Measurements from ENCODE around the gene PPP1CC.

PPP1CC gene

GRCh38 chr12:110690127-110690430 is 52.6 kb downstream of the PPP1CC start:
- no peaks in the 10 kb centered on the region for H3K9me3 ChIP-seq (ENCODE audit: control insufficient read depth in 2 of 2, low read length in 2 of 2)
- H3K4me3 ChIP-seq (ENCODE audit: low read length in 2 of 2): peak overlapping the region; percentile 60 to 71
- H3K4me1 ChIP-seq (ENCODE audit: control insufficient read depth in 2 of 2, insufficient read depth in 2 of 2, low read length in 2 of 2): peaks cover 13 to 23% of the 10 kb centered on the region in 2 donors
- no peaks in the 10 kb centered on the region for H3K36me3 ChIP-seq (ENCODE audit: control insufficient read depth in 2 of 2, insufficient read depth in 2 of 2, low read length in 2 of 2)
- H3K27me3 ChIP-seq (ENCODE audit: control insufficient read depth in 2 of 2, insufficient read depth in 2 of 2, low read length in 2 of 2): peaks cover 5 to 10% of the 10 kb centered on the region in 2 donors
- H3K9ac ChIP-seq (ENCODE audit: low read depth in 1 of 2, low read length in 2 of 2): no peak overlapping the region
- H3K27ac ChIP-seq (ENCODE audit: low read depth in 2 of 2, low read length in 2 of 2): no peak overlapping the region

- peaks cover 13 to 19% of the 10 kb centered on the region in 2 donors for H3K4me1 ChIP-seq (ENCODE audit: control insufficient read depth in 2 of 2, insufficient read depth in 2 of 2, low read length in 2 of 2)
- peak overlapping the region; percentile 60 to 71 for H3K4me3 ChIP-seq (ENCODE audit: low read length in 2 of 2)
- H3K9ac ChIP-seq (ENCODE audit: low read depth in 1 of 2, low read length in 2 of 2): peak overlapping the region; percentile 54 to 63
- peaks cover 5 to 10% of the 10 kb centered on the region in 2 donors for H3K27me3 ChIP-seq (ENCODE audit: control insufficient read depth in 2 of 2, insufficient read depth in 2 of 2, low read length in 2 of 2)
- no peaks in the 10 kb centered on the region for H3K9me3 ChIP-seq (ENCODE audit: control insufficient read depth in 2 of 2, low read length in 2 of 2)
- H3K36me3 ChIP-seq (ENCODE audit: control insufficient read depth in 2 of 2, insufficient read depth in 2 of 2, low read length in 2 of 2): no peaks in the 10 kb centered on the region
- H3K27ac ChIP-seq (ENCODE audit: low read depth in 2 of 2, low read length in 2 of 2): peak overlapping the region; percentile 59 to 62
Measured at GRCh38 chr12:110689281-110690126, 53.2 kb downstream of the PPP1CC start.

- peaks cover 13 to 19% of the 10 kb centered on the region in 2 donors for H3K4me1 ChIP-seq (ENCODE audit: control insufficient read depth in 2 of 2, insufficient read depth in 2 of 2, low read length in 2 of 2)
- H3K36me3 ChIP-seq (ENCODE audit: control insufficient read depth in 2 of 2, insufficient read depth in 2 of 2, low read length in 2 of 2): no peaks in the 10 kb centered on the region
- H3K27ac ChIP-seq (ENCODE audit: low read depth in 2 of 2, low read length in 2 of 2): peak within 1 kb of the TSS; percentile 59 to 62
Measured at GRCh38 chr12:110688446-110689280, 54.0 kb downstream of the PPP1CC start, which contains the start of gene HVCN1. TSS of gene HVCN1 (minus strand) at chr12:110689115. CDS start at chr12:110683245, 5,870 bp downstream.

GRCh38 chr12:110687396-110688169 is 55.1 kb downstream of the PPP1CC start:
- peak overlapping the region; percentile 66 to 80 for H3K4me3 ChIP-seq (ENCODE audit: low read length in 2 of 2)
- peaks cover 13 to 19% of the 10 kb centered on the region in 2 donors for H3K4me1 ChIP-seq (ENCODE audit: control insufficient read depth in 2 of 2, insufficient read depth in 2 of 2, low read length in 2 of 2)
- H3K9me3 ChIP-seq (ENCODE audit: control insufficient read depth in 2 of 2, low read length in 2 of 2): no peaks in the 10 kb centered on the region
- no peak overlapping the region for H3K27ac ChIP-seq (ENCODE audit: low read depth in 2 of 2, low read length in 2 of 2)
- H3K36me3 ChIP-seq (ENCODE audit: control insufficient read depth in 2 of 2, insufficient read depth in 2 of 2, low read length in 2 of 2): no peaks in the 10 kb centered on the region
- H3K9ac ChIP-seq (ENCODE audit: low read depth in 1 of 2, low read length in 2 of 2): peak overlapping the region in 1 of 2 donors; percentile 61
- peaks cover 5 to 10% of the 10 kb centered on the region in 2 donors for H3K27me3 ChIP-seq (ENCODE audit: control insufficient read depth in 2 of 2, insufficient read depth in 2 of 2, low read length in 2 of 2)

More at GRCh38 chr12:110688446-110689280, 54.0 kb downstream of the PPP1CC start, which contains the start of gene HVCN1:
- H3K4me3 ChIP-seq (ENCODE audit: low read length in 2 of 2): peak within 1 kb of the TSS; percentile 66 to 80
- H3K9me3 ChIP-seq (ENCODE audit: control insufficient read depth in 2 of 2, low read length in 2 of 2): no peaks in the 10 kb centered on the region
- H3K9ac ChIP-seq (ENCODE audit: low read depth in 1 of 2, low read length in 2 of 2): peak within 1 kb of the TSS; percentile 66 to 69
- H3K27me3 ChIP-seq (ENCODE audit: control insufficient read depth in 2 of 2, insufficient read depth in 2 of 2, low read length in 2 of 2): peaks cover 5 to 10% of the 10 kb centered on the region in 2 donors

- no peak overlapping the region for H3K4me3 ChIP-seq (ENCODE audit: low read length in 2 of 2)
- peaks cover 13 to 19% of the 10 kb centered on the region in 2 donors for H3K4me1 ChIP-seq (ENCODE audit: control insufficient read depth in 2 of 2, insufficient read depth in 2 of 2, low read length in 2 of 2)
- H3K9me3 ChIP-seq (ENCODE audit: control insufficient read depth in 2 of 2, low read length in 2 of 2): no peaks in the 10 kb centered on the region
- H3K27ac ChIP-seq (ENCODE audit: low read depth in 2 of 2, low read length in 2 of 2): no peak overlapping the region
- H3K9ac ChIP-seq (ENCODE audit: low read depth in 1 of 2, low read length in 2 of 2): no peak overlapping the region
- H3K27me3 ChIP-seq (ENCODE audit: control insufficient read depth in 2 of 2, insufficient read depth in 2 of 2, low read length in 2 of 2): peaks cover 5 to 10% of the 10 kb centered on the region in 2 donors
- no peaks in the 10 kb centered on the region for H3K36me3 ChIP-seq (ENCODE audit: control insufficient read depth in 2 of 2, insufficient read depth in 2 of 2, low read length in 2 of 2)
Measured at GRCh38 chr12:110686294-110686903, 56.3 kb downstream of the PPP1CC start.

GRCh38 chr12:110684312-110684836 is 58.3 kb downstream of the PPP1CC start:
- Histone ChIP-seq H3K27ac (ENCODE audit: low read depth in 2 of 2, low read length in 2 of 2) (no peak overlapping the region), H3K27me3 (ENCODE audit: control insufficient read depth in 2 of 2, insufficient read depth in 2 of 2, low read length in 2 of 2) (peaks cover 5 to 10% of the 10 kb centered on the region in 2 donors), H3K4me1 (ENCODE audit: control insufficient read depth in 2 of 2, insufficient read depth in 2 of 2, low read length in 2 of 2) (peaks cover 10 to 13% of the 10 kb centered on the region in 2 donors), H3K9me3 (ENCODE audit: control insufficient read depth in 2 of 2, low read length in 2 of 2) (no peaks in the 10 kb centered on the region), H3K4me3 (ENCODE audit: low read length in 2 of 2) (no peak overlapping the region), H3K36me3 (ENCODE audit: control insufficient read depth in 2 of 2, insufficient read depth in 2 of 2, low read length in 2 of 2) (no peaks in the 10 kb centered on the region), H3K9ac (ENCODE audit: low read depth in 1 of 2, low read length in 2 of 2) (no peak overlapping the region)

- H3K4me1 ChIP-seq (ENCODE audit: control insufficient read depth in 2 of 2, insufficient read depth in 2 of 2, low read length in 2 of 2): peaks cover 9 to 13% of the 10 kb centered on the region in 2 donors
- no peak overlapping the region for H3K27ac ChIP-seq (ENCODE audit: low read depth in 2 of 2, low read length in 2 of 2)
- H3K4me3 ChIP-seq (ENCODE audit: low read length in 2 of 2): no peak overlapping the region
- H3K36me3 ChIP-seq (ENCODE audit: control insufficient read depth in 2 of 2, insufficient read depth in 2 of 2, low read length in 2 of 2): no peaks in the 10 kb centered on the region
- no peaks in the 10 kb centered on the region for H3K9me3 ChIP-seq (ENCODE audit: control insufficient read depth in 2 of 2, low read length in 2 of 2)
- H3K27me3 ChIP-seq (ENCODE audit: control insufficient read depth in 2 of 2, insufficient read depth in 2 of 2, low read length in 2 of 2): peaks cover 5 to 10% of the 10 kb centered on the region in 2 donors
- H3K9ac ChIP-seq (ENCODE audit: low read depth in 1 of 2, low read length in 2 of 2): no peak overlapping the region
Measured at GRCh38 chr12:110683888-110684287, 58.8 kb downstream of the PPP1CC start.

- Histone ChIP-seq H3K4me1 (ENCODE audit: control insufficient read depth in 2 of 2, insufficient read depth in 2 of 2, low read length in 2 of 2) (peaks cover 2 to 6% of the 10 kb centered on the region in 2 donors), H3K27ac (ENCODE audit: low read depth in 2 of 2, low read length in 2 of 2) (no peak overlapping the region), H3K27me3 (ENCODE audit: control insufficient read depth in 2 of 2, insufficient read depth in 2 of 2, low read length in 2 of 2) (no peaks in the 10 kb centered on the region), H3K9ac (ENCODE audit: low read depth in 1 of 2, low read length in 2 of 2) (no peak overlapping the region), H3K9me3 (ENCODE audit: control insufficient read depth in 2 of 2, low read length in 2 of 2) (no peaks in the 10 kb centered on the region), H3K36me3 (ENCODE audit: control insufficient read depth in 2 of 2, insufficient read depth in 2 of 2, low read length in 2 of 2) (no peaks in the 10 kb centered on the region), H3K4me3 (ENCODE audit: low read length in 2 of 2) (no peak overlapping the region)
Measured at GRCh38 chr12:110680032-110680431, 62.7 kb downstream of the PPP1CC start.

GRCh38 chr12:110679201-110679600 is 63.5 kb downstream of the PPP1CC start:
- Histone ChIP-seq H3K27me3 (ENCODE audit: control insufficient read depth in 2 of 2, insufficient read depth in 2 of 2, low read length in 2 of 2) (no peaks in the 10 kb centered on the region), H3K9ac (ENCODE audit: low read depth in 1 of 2, low read length in 2 of 2) (no peak overlapping the region), H3K9me3 (ENCODE audit: control insufficient read depth in 2 of 2, low read length in 2 of 2) (no peaks in the 10 kb centered on the region), H3K4me3 (ENCODE audit: low read length in 2 of 2) (no peak overlapping the region), H3K27ac (ENCODE audit: low read depth in 2 of 2, low read length in 2 of 2) (no peak overlapping the region), H3K36me3 (ENCODE audit: control insufficient read depth in 2 of 2, insufficient read depth in 2 of 2, low read length in 2 of 2) (no peaks in the 10 kb centered on the region), H3K4me1 (ENCODE audit: control insufficient read depth in 2 of 2, insufficient read depth in 2 of 2, low read length in 2 of 2) (peaks cover 2 to 6% of the 10 kb centered on the region in 2 donors)
